Endothelial cell of umbilical vein (primary cell): ENCODE results near the gene CAT. TPM values are rescaled to one million over a fixed set of nuclear protein-coding genes. Genes with fewer than 3 reads are reported as not detected.

Experiments
- BruUV-seq: library from RNA; stranded (reverse); fragments of 400-500 nt; replicated peaks from 2 replicates; lab custom pipeline; 2021; lab: Mats Ljungman, UMichigan
- CTCF ChIA-PET: fragments of 300-600, 350-600 bp; sonication (Branson Sonifier 250); formaldehyde crosslinking; loops from one replicate; lab custom pipeline; 2021; ENCODE audit warnings: antibody characterized with exemption, inconsistent platforms; lab: Charles Lee
- POLR2A ChIA-PET: fragments of 300-600, 350-600 bp; sonication (Branson Sonifier 250); formaldehyde crosslinking; loops from one replicate; lab custom pipeline; 2021; ENCODE audit warnings: antibody characterized with exemption, inconsistent platforms; lab: Charles Lee
- DNase-seq: peaks from one replicate; pipeline ENCODE4 v3.0.0-alpha.2; 2011; ENCODE audit warnings: low read depth, low spot score
- FAIRE-seq: peaks from 2 replicates; lab custom pipeline; 2011; peaks lifted over from hg19 to GRCh38; lab: Jason Lieb, UNC
- H2AFZ ChIP-seq: 2 replicates; pipeline ENCODE4 v1.6.0; 2012; ENCODE audit warnings: low read depth, low read length, control low read depth, inconsistent platforms
- H3K27ac ChIP-seq: 2 replicates; pipeline ENCODE4 v1.5.1; 2011; ENCODE audit warnings: low read depth, mild to moderate bottlenecking, control low read depth, low read length, moderate library complexity; ENCODE audit not compliant: insufficient read depth
- H3K27me3 ChIP-seq, 2 experiments: 2 replicates each; pipeline versions ENCODE4 v1.6.0 to v1.6.1; 2011; ENCODE audit warnings: low read length in 2 of 2, mixed read lengths in 1 of 2; ENCODE audit not compliant: control insufficient read depth in 2 of 2, insufficient read depth in 2 of 2
- H3K36me3 ChIP-seq, 2 experiments: 2 replicates in 1 of 2; 3 replicates in 1 of 2; pipeline ENCODE4 v1.5.1; 2011; ENCODE audit warnings: low read length in 2 of 2, mild to moderate bottlenecking in 1 of 2, moderate library complexity in 1 of 2; ENCODE audit not compliant: control insufficient read depth in 2 of 2, insufficient read depth in 2 of 2; ENCODE audit errors: extremely low read depth in 1 of 2
- H3K4me1 ChIP-seq: 3 replicates; pipeline ENCODE4 v1.5.1; 2011; ENCODE audit warnings: mild to moderate bottlenecking, low read length; ENCODE audit not compliant: control insufficient read depth, insufficient read depth; ENCODE audit errors: extremely low read depth
- H3K4me2 ChIP-seq: 2 replicates; pipeline ENCODE4 v1.6.1; 2011; ENCODE audit warnings: low read length, control low read depth, mixed read lengths; ENCODE audit not compliant: insufficient read depth
- H3K4me3 ChIP-seq, 3 experiments: fragments of 200-600 bp in 1 of 3; sonication (generic), shearing (Covaris generic) in 1 of 3; replicated peaks in 1 of 3; 2 replicates each; pipeline ENCODE4 v1.5.1; 2011 to 2016; ENCODE audit warnings: control low read depth in 3 of 3, low read length in 3 of 3, mild to moderate bottlenecking in 2 of 3, inconsistent platforms in 1 of 3, low read depth in 1 of 3, moderate library complexity in 1 of 3; ENCODE audit not compliant: insufficient read depth in 1 of 3
- H3K79me2 ChIP-seq: 2 replicates; pipeline ENCODE4 v1.6.0; 2012; ENCODE audit warnings: low read length, inconsistent platforms; ENCODE audit not compliant: control insufficient read depth, insufficient read depth
- H3K9ac ChIP-seq: replicated peaks from 2 replicates; pipeline ENCODE3; 2011; ENCODE audit warnings: low read length, control low read depth; ENCODE audit not compliant: insufficient read depth; ENCODE audit errors: extremely low read depth
- H3K9me1 ChIP-seq: replicated peaks from 3 replicates; pipeline ENCODE4 v1.6.0; 2011; ENCODE audit warnings: mild to moderate bottlenecking, low read length; ENCODE audit not compliant: control insufficient read depth, insufficient read depth; ENCODE audit errors: extremely low read depth
- H3K9me3 ChIP-seq: replicated peaks from 2 replicates; pipeline ENCODE4 v1.5.1; 2012; ENCODE audit warnings: low read length, inconsistent platforms; ENCODE audit not compliant: control insufficient read depth, insufficient read depth
- H4K20me1 ChIP-seq: replicated peaks from 2 replicates; pipeline ENCODE3; 2011; ENCODE audit warnings: mild to moderate bottlenecking, low read length; ENCODE audit not compliant: control insufficient read depth, insufficient read depth; ENCODE audit errors: extremely low read depth
- EZH2 ChIP-seq: IDR thresholded peaks from 2 replicates; pipeline ENCODE4 v1.6.1; 2012; ENCODE audit warnings: borderline replicate concordance, low read depth, mild to moderate bottlenecking, moderate library complexity, low read length, inconsistent platforms; ENCODE audit not compliant: severe bottlenecking
- FOS ChIP-seq: IDR thresholded peaks from 2 replicates; pipeline ENCODE4 v1.6.1; 2011; ENCODE audit warnings: mild to moderate bottlenecking, low read length, moderate library complexity, borderline replicate concordance; ENCODE audit not compliant: insufficient read depth
- GATA2 ChIP-seq: IDR thresholded peaks from 2 replicates; pipeline ENCODE4 v1.7.0; 2011; ENCODE audit warnings: low read depth, mild to moderate bottlenecking, moderate library complexity, mixed read lengths, low read length; ENCODE audit not compliant: insufficient read length, insufficient read depth
- JUN ChIP-seq: IDR thresholded peaks from 2 replicates; pipeline ENCODE4 v1.6.1; 2011; ENCODE audit warnings: borderline replicate concordance, low read depth; ENCODE audit not compliant: insufficient read length, insufficient read depth
- MYC ChIP-seq: IDR thresholded peaks from one replicate; pipeline ENCODE4 v1.6.1; 2011; ENCODE audit warnings: mild to moderate bottlenecking, low read depth, low read length
- POLR2A ChIP-seq: IDR thresholded peaks from 2 replicates; pipeline ENCODE4 v1.6.1; 2012; ENCODE audit warnings: low read depth, mild to moderate bottlenecking, control low read depth, low read length
- POLR2AphosphoS5 ChIP-seq: IDR thresholded peaks from 2 replicates; pipeline ENCODE4 v1.6.1; 2012; ENCODE audit warnings: low read depth, mild to moderate bottlenecking, control low read depth, low read length, moderate library complexity; ENCODE audit not compliant: insufficient read depth
- dilution Hi-C: fragments of 300-500 bp; cut with MboI; formaldehyde crosslinking; loops from one replicate; pipeline ENCODE4 v1.15.0; 2019; ENCODE audit warnings: low sequenced_read_pairs; ENCODE audit not compliant: extremely low pct_ligation_motif_present
- intact Hi-C: fragments of 100-400 bp; cut with micrococcal nuclease; formaldehyde crosslinking; loops from one replicate; pipeline ENCODE4 v1.10.0; 2022
- polyA plus RNA-seq, 4 experiments: library from polyadenylated mRNA; depleted of rRNA in 3 of 4; stranded (reverse) in 3 of 4; unstranded in 1 of 4; fragments of >200 nt; gene quantifications; 2 replicates each; pipeline versions ENCODE4 v1.2.1 to v1.2.3, GENCODE V29; 2011 to 2012; ENCODE audit warnings: missing spikeins in 1 of 4
- total RNA-seq: library from RNA; stranded (reverse); gene quantifications from 2 replicates; pipeline ENCODE4 v1.2.3, GENCODE V29; 2021
- TF ChIP-seq, protein P1 (sequence below): IDR thresholded peaks from 2 replicates; pipeline ENCODE4 v1.6.1; 2011; ENCODE audit not compliant: insufficient read depth, insufficient read length
- TF ChIP-seq, protein P2 (sequence below), 2 donors: IDR thresholded peaks; 1 replicate in 1 of 2; 2 replicates in 1 of 2; pipeline ENCODE4 v1.5.1; 2011; ENCODE audit warnings: low read length in 2 of 2, mild to moderate bottlenecking in 2 of 2, moderate library complexity in 2 of 2, control low read depth in 1 of 2, inconsistent platforms in 1 of 2, low read depth in 1 of 2; ENCODE audit not compliant: insufficient read depth in 1 of 2; ENCODE audit errors: extremely low read depth in 1 of 2

The CAT gene
- total and polyA plus RNA-seq, 2 donors (not counting 3 experiments of a cell fraction or from before 2014, with no cell fraction given): 32.7 to 50.5 TPM

DNA sequence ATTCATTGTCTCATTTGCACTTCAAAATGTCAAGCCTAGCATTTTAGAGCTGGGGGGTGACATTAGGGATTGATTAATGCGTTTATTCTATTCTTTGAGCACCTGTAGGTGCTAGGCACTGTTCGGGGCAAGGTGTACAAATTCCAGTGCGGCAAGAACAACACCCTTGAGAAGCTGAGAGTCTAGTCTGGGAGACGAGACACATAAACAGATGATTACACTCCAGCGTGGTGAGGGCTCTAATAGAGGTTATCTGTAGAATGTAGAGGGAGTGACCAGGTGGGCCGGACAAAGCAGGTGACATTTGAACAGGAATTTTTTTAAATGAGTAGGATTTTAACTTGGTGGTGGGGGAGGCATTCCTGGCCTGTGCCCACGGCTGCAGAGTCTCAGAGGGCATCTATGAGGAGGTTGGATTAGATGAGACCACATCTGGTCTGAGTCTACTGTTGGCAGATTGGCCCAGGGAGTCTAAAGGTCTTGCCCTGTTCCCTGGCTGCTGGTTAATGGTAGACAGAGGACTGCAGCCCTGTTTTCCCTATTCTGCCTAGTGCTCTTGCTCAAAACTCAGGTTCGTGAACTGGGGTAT is 970 bp downstream of the CAT start:
- no peaks in the 10 kb centered on the region for H3K36me3 ChIP-seq
- no TSS peak for BruUV-seq
- TF ChIP-seq EZH2: no peak
- TF ChIP-seq, protein P1, sequence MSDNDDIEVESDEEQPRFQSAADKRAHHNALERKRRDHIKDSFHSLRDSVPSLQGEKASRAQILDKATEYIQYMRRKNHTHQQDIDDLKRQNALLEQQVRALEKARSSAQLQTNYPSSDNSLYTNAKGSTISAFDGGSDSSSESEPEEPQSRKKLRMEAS: no peak
- no peak for TF ChIP-seq FOS
- no peak for TF ChIP-seq POLR2AphosphoS5
- no peak for TF ChIP-seq POLR2A
- no peak for TF ChIP-seq MYC
- TF ChIP-seq JUN: no peak
- TF ChIP-seq, protein P2, sequence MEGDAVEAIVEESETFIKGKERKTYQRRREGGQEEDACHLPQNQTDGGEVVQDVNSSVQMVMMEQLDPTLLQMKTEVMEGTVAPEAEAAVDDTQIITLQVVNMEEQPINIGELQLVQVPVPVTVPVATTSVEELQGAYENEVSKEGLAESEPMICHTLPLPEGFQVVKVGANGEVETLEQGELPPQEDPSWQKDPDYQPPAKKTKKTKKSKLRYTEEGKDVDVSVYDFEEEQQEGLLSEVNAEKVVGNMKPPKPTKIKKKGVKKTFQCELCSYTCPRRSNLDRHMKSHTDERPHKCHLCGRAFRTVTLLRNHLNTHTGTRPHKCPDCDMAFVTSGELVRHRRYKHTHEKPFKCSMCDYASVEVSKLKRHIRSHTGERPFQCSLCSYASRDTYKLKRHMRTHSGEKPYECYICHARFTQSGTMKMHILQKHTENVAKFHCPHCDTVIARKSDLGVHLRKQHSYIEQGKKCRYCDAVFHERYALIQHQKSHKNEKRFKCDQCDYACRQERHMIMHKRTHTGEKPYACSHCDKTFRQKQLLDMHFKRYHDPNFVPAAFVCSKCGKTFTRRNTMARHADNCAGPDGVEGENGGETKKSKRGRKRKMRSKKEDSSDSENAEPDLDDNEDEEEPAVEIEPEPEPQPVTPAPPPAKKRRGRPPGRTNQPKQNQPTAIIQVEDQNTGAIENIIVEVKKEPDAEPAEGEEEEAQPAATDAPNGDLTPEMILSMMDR (IDR thresholded peaks at IDR 0.05; ENCODE audit: extremely low read depth in 1 of 2, insufficient read depth in 1 of 2, low read depth in 1 of 2, low read length in 2 of 2): no peak
- no peak for TF ChIP-seq GATA2
- peak overlapping the region; percentile 78 for H2AFZ ChIP-seq
- H4K20me1 ChIP-seq: no peaks in the 10 kb centered on the region
- H3K4me2 ChIP-seq: peak overlapping the region; percentile 72
- dilution Hi-C loops (no loop called here), intact Hi-C loops (loop anchor here (2.0 kb wide), 1 partner anchor 81 kb away; the partner anchor contains the start of gene ABTB2)
- H3K9ac ChIP-seq: no peak overlapping the region
- H3K9me1 ChIP-seq: no peaks in the 10 kb centered on the region
- H3K4me3 ChIP-seq: peak overlapping the region; percentile 59 to 81 (median 64)
- H3K9me3 ChIP-seq: no peaks in the 10 kb centered on the region
- CTCF ChIA-PET: no interaction called here
- no peak overlapping the region for H3K27ac ChIP-seq
- no peaks in the 10 kb centered on the region for H3K27me3 ChIP-seq
- peaks cover 9% of the 10 kb centered on the region for H3K4me1 ChIP-seq
- no peak for FAIRE-seq
- peaks cover 4% of the 10 kb centered on the region for H3K79me2 ChIP-seq
- no peak for DNase-seq
- POLR2A ChIA-PET: no interaction called here
